HG02943 (cell line): Measurements from ENCODE around the gene DENND1A.

Experiments used
- ATAC-seq: cut with Tn5 transposase; IDR thresholded peaks from one replicate; pipeline ENCODE4 v1.9.1; 2021; ENCODE audit warnings: mild to moderate bottlenecking, low read depth, moderate library complexity; ENCODE audit not compliant: unreplicated experiment

DENND1A gene

DNA sequence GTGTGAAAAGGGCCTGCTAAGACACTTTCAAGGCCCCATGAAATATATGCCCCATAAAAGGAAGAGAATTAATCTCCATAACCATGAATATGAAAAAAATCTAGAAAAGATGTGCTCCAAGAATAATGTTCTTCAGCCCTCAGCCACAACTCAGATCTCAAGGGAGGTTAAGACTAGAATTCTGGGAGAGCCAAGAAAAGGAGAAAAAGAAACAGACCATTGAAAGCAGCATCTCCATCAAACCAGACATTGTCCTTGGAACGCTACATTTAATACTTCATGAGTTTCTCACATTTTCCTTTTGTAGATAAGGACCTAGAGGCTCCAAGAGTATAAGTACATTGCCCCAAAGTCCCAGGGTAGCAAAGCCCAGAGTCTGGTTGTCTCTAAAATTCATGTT is 270.6 kb downstream of the DENND1A start:
- no peak for ATAC-seq

DNA sequence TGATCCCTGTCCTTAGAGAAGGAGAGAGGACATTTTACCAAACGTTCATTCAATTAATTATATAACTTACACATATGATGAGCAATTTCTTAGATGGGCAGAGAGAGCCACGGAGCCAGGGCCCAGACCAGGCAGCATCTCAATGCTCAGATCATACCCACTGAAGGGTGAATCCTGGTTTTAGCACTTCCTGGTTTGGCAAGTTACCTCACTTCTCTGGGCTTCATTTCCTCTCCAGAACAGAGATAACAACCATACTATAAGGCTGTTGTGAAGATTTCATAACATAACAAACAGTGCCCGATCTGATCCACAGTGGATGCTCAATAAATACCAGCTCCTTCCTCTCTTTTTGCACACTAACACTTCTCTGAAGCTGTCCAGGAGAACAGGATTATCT is 271.1 kb downstream of the DENND1A start:
- no peak for ATAC-seq

- ATAC-seq = no peak
These were observed 272.0 kb downstream of the DENND1A start for GRCh38 chr9:123657941-123658340.

GRCh38 chr9:123657099-123657498 is 272.8 kb downstream of the DENND1A start:
- ATAC-seq = no peak

GRCh38 chr9:123656565-123656964 is 273.4 kb downstream of the DENND1A start:
- ATAC-seq = no peak

DNA sequence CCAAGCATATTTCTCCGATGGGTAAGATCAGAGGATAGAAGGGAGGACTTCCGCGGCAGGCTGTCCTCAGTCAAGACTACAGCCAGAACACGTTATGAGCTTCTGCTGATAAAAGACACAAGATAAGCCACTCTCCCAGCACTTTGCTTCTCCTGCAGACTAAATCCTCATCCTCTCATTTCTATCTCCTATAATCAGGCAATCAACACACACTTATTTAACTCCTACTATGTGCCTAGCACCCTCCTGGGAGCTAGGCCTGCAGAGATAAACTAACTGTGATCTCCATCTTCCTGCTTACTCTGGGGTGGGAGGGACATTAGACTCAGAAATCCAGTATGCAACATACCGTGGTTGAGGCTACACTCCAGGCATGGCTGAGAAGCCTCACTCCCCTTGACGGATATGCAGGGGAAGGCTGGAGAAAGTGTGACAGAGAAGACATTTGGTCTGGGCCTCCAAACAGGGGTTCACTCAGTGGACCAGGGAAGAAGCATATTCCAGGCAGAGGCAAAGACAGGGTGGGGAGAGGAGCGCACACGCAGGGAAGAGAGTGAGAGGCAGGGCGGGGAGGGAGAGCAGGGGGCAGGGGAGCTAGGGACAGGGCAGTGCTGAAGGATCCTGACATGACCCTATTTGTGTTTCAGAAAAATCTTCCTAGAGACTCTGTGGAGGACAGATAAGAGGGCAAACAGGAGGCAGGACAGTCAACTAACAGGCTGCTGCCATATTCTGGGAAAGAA is 274.1 kb downstream of the DENND1A start:
- ATAC-seq = no peak

GRCh38 chr9:123654994-123655637 is 274.8 kb downstream of the DENND1A start:
- no peak for ATAC-seq

DNA sequence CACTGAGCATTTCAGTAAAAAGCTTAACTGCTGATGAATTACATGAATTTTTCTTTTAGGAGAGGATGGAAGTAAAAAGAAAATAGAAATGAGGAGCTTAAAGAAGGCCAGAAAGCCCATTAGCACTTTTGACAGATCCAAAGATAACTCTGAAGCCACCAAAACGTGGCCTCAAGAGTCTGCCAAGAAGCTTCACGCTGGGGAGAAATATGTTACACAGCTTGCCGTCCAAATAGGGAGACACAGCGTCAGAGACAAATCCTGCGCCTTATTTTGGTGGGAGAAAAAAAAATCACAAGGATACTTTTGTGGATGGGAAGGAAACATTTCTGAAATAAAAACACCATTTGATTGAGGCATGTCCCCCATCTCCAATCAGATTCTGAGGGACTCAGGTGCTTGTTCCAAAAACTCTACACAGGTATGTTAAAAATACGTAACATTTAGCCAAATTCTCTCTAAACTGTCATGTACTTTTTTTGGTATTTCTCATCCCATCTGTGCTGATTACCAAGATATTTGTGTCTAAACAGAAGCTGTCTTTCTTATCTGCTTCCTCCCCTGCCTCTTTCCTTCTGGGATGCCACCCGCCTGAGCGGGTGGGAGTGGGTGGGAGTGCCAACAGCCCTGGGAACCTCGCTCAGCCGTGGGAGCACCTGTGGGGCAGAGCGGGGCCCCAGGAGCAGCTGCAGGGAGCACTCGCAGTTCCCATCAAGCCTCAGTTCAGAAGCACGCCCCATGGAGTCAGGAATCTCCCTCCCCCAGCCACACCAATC is 275.5 kb downstream of the DENND1A start:
- ATAC-seq = no peak

GRCh38 chr9:123652416-123652815 is 277.5 kb downstream of the DENND1A start:
- ATAC-seq = no peak

GRCh38 chr9:123651871-123652270 is 278.1 kb downstream of the DENND1A start:
- no peak for ATAC-seq

GRCh38 chr9:123651273-123651672 is 278.7 kb downstream of the DENND1A start:
- ATAC-seq = no peak

DNA sequence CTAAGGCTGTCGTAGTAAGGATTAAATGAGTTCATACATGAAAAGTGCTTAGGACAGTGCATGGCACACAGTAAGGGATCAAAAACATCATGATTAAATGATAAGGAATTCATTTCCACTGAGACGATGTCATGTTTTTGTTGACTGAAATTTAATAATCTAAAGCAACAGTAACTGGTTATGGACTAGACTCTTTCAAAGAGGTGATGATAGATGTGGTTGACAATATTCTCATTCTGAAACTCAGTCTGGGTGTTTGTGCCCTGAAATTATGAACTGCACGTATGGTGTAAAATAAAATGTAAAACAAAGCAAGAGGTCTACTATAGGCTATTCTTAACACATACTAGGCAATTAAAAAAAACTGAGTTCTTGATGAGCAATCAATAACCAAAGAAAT is 280.0 kb downstream of the DENND1A start:
- ATAC-seq = no peak

- ATAC-seq = no peak
These were observed 282.8 kb downstream of the DENND1A start for GRCh38 chr9:123647145-123647544.

- no peak for ATAC-seq
These were observed 284.2 kb downstream of the DENND1A start for GRCh38 chr9:123645762-123646161.

DNA sequence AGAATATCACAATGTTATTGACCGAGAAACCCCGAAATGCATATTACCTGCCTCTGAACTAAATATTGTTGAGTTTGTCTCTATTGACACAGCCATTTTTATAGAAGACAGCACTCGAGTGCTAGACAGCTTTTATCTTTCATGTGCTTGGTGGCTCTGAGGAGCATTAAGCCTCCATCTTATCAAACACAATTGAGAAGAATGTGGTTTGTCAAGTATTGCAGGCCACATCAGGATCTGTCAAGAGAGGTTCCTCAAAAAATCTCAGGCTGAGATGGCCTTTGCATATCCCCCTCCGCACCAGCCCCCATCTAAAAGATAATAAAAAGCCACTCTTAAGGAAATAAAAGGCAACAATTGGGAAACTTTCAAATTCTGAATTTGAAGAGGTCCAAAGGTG is 284.8 kb downstream of the DENND1A start:
- ATAC-seq = no peak

- no peak for ATAC-seq
These were observed 286.4 kb downstream of the DENND1A start for GRCh38 chr9:123643518-123643917.

DNA sequence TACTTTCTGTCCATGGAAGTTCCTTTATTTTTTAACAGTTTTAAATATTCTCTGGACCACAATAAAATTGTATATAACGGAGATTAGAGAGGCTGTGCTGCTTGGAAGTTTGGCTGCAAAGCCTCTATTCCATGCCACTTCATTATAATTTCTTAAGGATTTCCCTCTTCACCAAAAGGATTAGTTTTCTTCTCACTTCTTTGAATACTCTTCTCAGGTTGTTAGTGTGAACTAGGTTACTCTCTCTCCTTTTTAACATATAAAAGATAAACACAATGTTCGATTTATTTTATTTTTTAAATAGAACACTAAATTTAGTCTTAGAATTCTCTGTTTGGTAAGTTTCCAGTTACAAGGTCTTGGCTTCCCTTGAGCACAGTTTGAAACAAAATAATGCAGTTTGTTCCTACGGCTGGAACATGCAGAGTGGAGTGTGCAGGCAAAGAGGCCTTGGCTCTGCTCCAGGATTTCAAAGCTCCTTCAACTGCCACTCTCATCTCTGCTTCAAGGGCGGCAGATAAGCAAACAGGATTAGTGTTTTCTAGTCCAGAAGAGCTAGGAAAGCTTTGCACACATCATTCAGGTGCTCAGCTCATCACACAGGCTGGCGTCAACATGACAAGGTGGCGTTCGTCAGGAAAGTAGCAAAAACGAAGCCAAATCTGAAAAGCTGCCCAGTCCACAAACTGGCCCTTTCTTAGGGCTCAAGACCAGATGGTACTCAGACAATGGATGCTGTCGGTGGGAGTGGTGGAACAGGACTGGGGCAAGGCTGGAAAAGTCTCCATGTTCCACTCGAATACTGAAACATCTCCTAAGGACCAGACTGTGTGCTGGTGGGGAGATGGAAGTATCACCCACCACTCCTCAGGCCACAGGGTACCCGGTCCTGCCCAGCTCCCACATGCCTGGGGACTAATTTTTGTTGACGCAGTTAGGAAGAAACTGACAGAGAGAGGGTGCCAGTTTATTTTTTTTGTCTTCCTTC is 287.3 kb downstream of the DENND1A start:
- ATAC-seq = no peak

- no peak for ATAC-seq
These were observed 289.1 kb downstream of the DENND1A start for GRCh38 chr9:123640792-123641222.

GRCh38 chr9:123639743-123640142 is 290.2 kb downstream of the DENND1A start:
- ATAC-seq = no peak

DNA sequence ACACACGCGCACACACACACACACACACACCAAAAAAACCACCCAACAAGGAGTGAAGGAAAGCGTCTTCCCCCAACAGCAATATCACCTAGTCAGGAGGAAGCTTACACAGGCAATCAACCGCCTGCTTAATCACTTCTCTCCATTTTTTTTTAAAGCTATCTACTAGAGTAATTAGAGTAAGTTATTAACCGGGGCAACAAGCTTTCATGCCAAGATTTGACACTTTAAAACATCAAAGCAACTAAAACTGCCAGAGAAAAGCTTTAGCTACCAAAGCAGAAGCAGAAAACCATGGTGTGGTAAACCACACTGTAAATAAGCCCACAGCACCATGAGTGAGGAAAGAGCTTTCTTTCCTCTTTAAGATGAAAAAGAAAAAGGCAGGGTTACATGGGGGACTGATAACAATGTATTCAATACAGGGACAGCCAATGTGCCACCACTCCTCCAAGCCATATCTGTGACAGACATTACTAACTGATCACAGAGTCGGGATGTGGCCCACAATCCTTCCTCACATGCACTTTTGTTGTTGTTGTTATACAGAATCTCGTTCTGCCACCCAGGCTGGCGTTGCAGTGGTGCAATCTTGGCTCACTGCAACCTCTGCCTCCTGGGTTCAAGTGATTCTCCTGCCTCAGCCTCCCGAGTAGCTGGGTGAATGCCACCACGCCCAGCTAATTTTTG is 291.8 kb downstream of the DENND1A start:
- no peak for ATAC-seq
